Endothelial cell of umbilical vein (primary cell): Measurements from ENCODE around the gene APMAP. TPM values are rescaled to one million over a fixed set of nuclear protein-coding genes. Genes with fewer than 3 reads are reported as not detected.

Experiments
- BruUV-seq: library from RNA; stranded (reverse); fragments of 400-500 nt; replicated peaks from 2 replicates; lab custom pipeline; 2021; lab: Mats Ljungman, UMichigan
- CTCF ChIA-PET: fragments of 300-600, 350-600 bp; sonication (Branson Sonifier 250); formaldehyde crosslinking; loops from one replicate; lab custom pipeline; 2021; ENCODE audit warnings: antibody characterized with exemption, inconsistent platforms; lab: Charles Lee
- POLR2A ChIA-PET: fragments of 300-600, 350-600 bp; sonication (Branson Sonifier 250); formaldehyde crosslinking; loops from one replicate; lab custom pipeline; 2021; ENCODE audit warnings: antibody characterized with exemption, inconsistent platforms; lab: Charles Lee
- DNase-seq: peaks from one replicate; pipeline ENCODE4 v3.0.0-alpha.2; 2011; ENCODE audit warnings: low read depth, low spot score
- FAIRE-seq: peaks from 2 replicates; lab custom pipeline; 2011; peaks lifted over from hg19 to GRCh38; lab: Jason Lieb, UNC
- H2AFZ ChIP-seq: 2 replicates; pipeline ENCODE4 v1.6.0; 2012; ENCODE audit warnings: low read depth, low read length, control low read depth, inconsistent platforms
- H3K27ac ChIP-seq: 2 replicates; pipeline ENCODE4 v1.5.1; 2011; ENCODE audit warnings: low read depth, mild to moderate bottlenecking, control low read depth, low read length, moderate library complexity; ENCODE audit not compliant: insufficient read depth
- H3K27me3 ChIP-seq, 2 experiments: 2 replicates each; pipeline versions ENCODE4 v1.6.0 to v1.6.1; 2011; ENCODE audit warnings: low read length in 2 of 2, mixed read lengths in 1 of 2; ENCODE audit not compliant: control insufficient read depth in 2 of 2, insufficient read depth in 2 of 2
- H3K36me3 ChIP-seq, 2 experiments: 2 replicates in 1 of 2; 3 replicates in 1 of 2; pipeline ENCODE4 v1.5.1; 2011; ENCODE audit warnings: low read length in 2 of 2, mild to moderate bottlenecking in 1 of 2, moderate library complexity in 1 of 2; ENCODE audit not compliant: control insufficient read depth in 2 of 2, insufficient read depth in 2 of 2; ENCODE audit errors: extremely low read depth in 1 of 2
- H3K4me1 ChIP-seq: 3 replicates; pipeline ENCODE4 v1.5.1; 2011; ENCODE audit warnings: mild to moderate bottlenecking, low read length; ENCODE audit not compliant: control insufficient read depth, insufficient read depth; ENCODE audit errors: extremely low read depth
- H3K4me2 ChIP-seq: 2 replicates; pipeline ENCODE4 v1.6.1; 2011; ENCODE audit warnings: low read length, control low read depth, mixed read lengths; ENCODE audit not compliant: insufficient read depth
- H3K4me3 ChIP-seq, 3 experiments: fragments of 200-600 bp in 1 of 3; sonication (generic), shearing (Covaris generic) in 1 of 3; replicated peaks in 1 of 3; 2 replicates each; pipeline ENCODE4 v1.5.1; 2011 to 2016; ENCODE audit warnings: control low read depth in 3 of 3, low read length in 3 of 3, mild to moderate bottlenecking in 2 of 3, inconsistent platforms in 1 of 3, low read depth in 1 of 3, moderate library complexity in 1 of 3; ENCODE audit not compliant: insufficient read depth in 1 of 3
- H3K79me2 ChIP-seq: 2 replicates; pipeline ENCODE4 v1.6.0; 2012; ENCODE audit warnings: low read length, inconsistent platforms; ENCODE audit not compliant: control insufficient read depth, insufficient read depth
- H3K9ac ChIP-seq: replicated peaks from 2 replicates; pipeline ENCODE3; 2011; ENCODE audit warnings: low read length, control low read depth; ENCODE audit not compliant: insufficient read depth; ENCODE audit errors: extremely low read depth
- H3K9me1 ChIP-seq: replicated peaks from 3 replicates; pipeline ENCODE4 v1.6.0; 2011; ENCODE audit warnings: mild to moderate bottlenecking, low read length; ENCODE audit not compliant: control insufficient read depth, insufficient read depth; ENCODE audit errors: extremely low read depth
- H3K9me3 ChIP-seq: replicated peaks from 2 replicates; pipeline ENCODE4 v1.5.1; 2012; ENCODE audit warnings: low read length, inconsistent platforms; ENCODE audit not compliant: control insufficient read depth, insufficient read depth
- H4K20me1 ChIP-seq: replicated peaks from 2 replicates; pipeline ENCODE3; 2011; ENCODE audit warnings: mild to moderate bottlenecking, low read length; ENCODE audit not compliant: control insufficient read depth, insufficient read depth; ENCODE audit errors: extremely low read depth
- EZH2 ChIP-seq: IDR thresholded peaks from 2 replicates; pipeline ENCODE4 v1.6.1; 2012; ENCODE audit warnings: borderline replicate concordance, low read depth, mild to moderate bottlenecking, moderate library complexity, low read length, inconsistent platforms; ENCODE audit not compliant: severe bottlenecking
- FOS ChIP-seq: IDR thresholded peaks from 2 replicates; pipeline ENCODE4 v1.6.1; 2011; ENCODE audit warnings: mild to moderate bottlenecking, low read length, moderate library complexity, borderline replicate concordance; ENCODE audit not compliant: insufficient read depth
- GATA2 ChIP-seq: IDR thresholded peaks from 2 replicates; pipeline ENCODE4 v1.7.0; 2011; ENCODE audit warnings: low read depth, mild to moderate bottlenecking, moderate library complexity, mixed read lengths, low read length; ENCODE audit not compliant: insufficient read length, insufficient read depth
- JUN ChIP-seq: IDR thresholded peaks from 2 replicates; pipeline ENCODE4 v1.6.1; 2011; ENCODE audit warnings: borderline replicate concordance, low read depth; ENCODE audit not compliant: insufficient read length, insufficient read depth
- MYC ChIP-seq: IDR thresholded peaks from one replicate; pipeline ENCODE4 v1.6.1; 2011; ENCODE audit warnings: mild to moderate bottlenecking, low read depth, low read length
- POLR2A ChIP-seq: IDR thresholded peaks from 2 replicates; pipeline ENCODE4 v1.6.1; 2012; ENCODE audit warnings: low read depth, mild to moderate bottlenecking, control low read depth, low read length
- POLR2AphosphoS5 ChIP-seq: IDR thresholded peaks from 2 replicates; pipeline ENCODE4 v1.6.1; 2012; ENCODE audit warnings: low read depth, mild to moderate bottlenecking, control low read depth, low read length, moderate library complexity; ENCODE audit not compliant: insufficient read depth
- dilution Hi-C: fragments of 300-500 bp; cut with MboI; formaldehyde crosslinking; loops from one replicate; pipeline ENCODE4 v1.15.0; 2019; ENCODE audit warnings: low sequenced_read_pairs; ENCODE audit not compliant: extremely low pct_ligation_motif_present
- intact Hi-C: fragments of 100-400 bp; cut with micrococcal nuclease; formaldehyde crosslinking; loops from one replicate; pipeline ENCODE4 v1.10.0; 2022
- polyA plus RNA-seq, 4 experiments: library from polyadenylated mRNA; depleted of rRNA in 3 of 4; stranded (reverse) in 3 of 4; unstranded in 1 of 4; fragments of >200 nt; gene quantifications; 2 replicates each; pipeline versions ENCODE4 v1.2.1 to v1.2.3, GENCODE V29; 2011 to 2012; ENCODE audit warnings: missing spikeins in 1 of 4
- total RNA-seq: library from RNA; stranded (reverse); gene quantifications from 2 replicates; pipeline ENCODE4 v1.2.3, GENCODE V29; 2021
- TF ChIP-seq, protein P1 (sequence below), 2 donors: IDR thresholded peaks; 1 replicate in 1 of 2; 2 replicates in 1 of 2; pipeline ENCODE4 v1.5.1; 2011; ENCODE audit warnings: low read length in 2 of 2, mild to moderate bottlenecking in 2 of 2, moderate library complexity in 2 of 2, control low read depth in 1 of 2, inconsistent platforms in 1 of 2, low read depth in 1 of 2; ENCODE audit not compliant: insufficient read depth in 1 of 2; ENCODE audit errors: extremely low read depth in 1 of 2
- TF ChIP-seq, protein P2 (sequence below): IDR thresholded peaks from 2 replicates; pipeline ENCODE4 v1.6.1; 2011; ENCODE audit not compliant: insufficient read depth, insufficient read length

Gene APMAP
- total and polyA plus RNA-seq, 2 donors (not counting 3 experiments of a cell fraction or from before 2014, with no cell fraction given): 80.7 to 110 TPM

DNA sequence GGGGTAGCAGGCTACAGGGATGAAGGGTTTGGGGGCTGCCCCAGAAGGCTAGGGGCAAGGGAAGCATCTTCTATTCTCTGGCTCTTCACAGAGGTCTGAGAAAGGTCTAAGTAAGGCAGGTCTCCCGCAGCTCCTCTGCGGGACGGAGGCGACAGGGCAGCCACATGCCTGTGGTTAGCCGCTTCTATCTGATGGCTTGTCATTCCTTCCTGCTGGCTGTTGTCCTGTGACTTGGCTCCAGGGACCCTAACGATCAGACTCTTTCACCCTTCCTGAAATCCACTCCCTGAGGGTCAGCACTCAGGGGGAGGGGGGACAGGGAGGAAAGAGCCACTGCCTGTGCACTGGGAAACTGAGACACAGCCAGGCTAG is 42.8 kb downstream of the APMAP start:
- DNase-seq: no peak
- dilution Hi-C loops: no loop called here
- BruUV-seq: no TSS peak
- no peak overlapping the region for H3K9ac ChIP-seq
- no peaks in the 10 kb centered on the region for H3K36me3 ChIP-seq
- no peak for TF ChIP-seq FOS
- TF ChIP-seq, protein P1, sequence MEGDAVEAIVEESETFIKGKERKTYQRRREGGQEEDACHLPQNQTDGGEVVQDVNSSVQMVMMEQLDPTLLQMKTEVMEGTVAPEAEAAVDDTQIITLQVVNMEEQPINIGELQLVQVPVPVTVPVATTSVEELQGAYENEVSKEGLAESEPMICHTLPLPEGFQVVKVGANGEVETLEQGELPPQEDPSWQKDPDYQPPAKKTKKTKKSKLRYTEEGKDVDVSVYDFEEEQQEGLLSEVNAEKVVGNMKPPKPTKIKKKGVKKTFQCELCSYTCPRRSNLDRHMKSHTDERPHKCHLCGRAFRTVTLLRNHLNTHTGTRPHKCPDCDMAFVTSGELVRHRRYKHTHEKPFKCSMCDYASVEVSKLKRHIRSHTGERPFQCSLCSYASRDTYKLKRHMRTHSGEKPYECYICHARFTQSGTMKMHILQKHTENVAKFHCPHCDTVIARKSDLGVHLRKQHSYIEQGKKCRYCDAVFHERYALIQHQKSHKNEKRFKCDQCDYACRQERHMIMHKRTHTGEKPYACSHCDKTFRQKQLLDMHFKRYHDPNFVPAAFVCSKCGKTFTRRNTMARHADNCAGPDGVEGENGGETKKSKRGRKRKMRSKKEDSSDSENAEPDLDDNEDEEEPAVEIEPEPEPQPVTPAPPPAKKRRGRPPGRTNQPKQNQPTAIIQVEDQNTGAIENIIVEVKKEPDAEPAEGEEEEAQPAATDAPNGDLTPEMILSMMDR (IDR thresholded peaks at IDR 0.05; ENCODE audit: extremely low read depth in 1 of 2, insufficient read depth in 1 of 2, low read depth in 1 of 2, low read length in 2 of 2): no peak
- no peak for TF ChIP-seq EZH2
- no peak for TF ChIP-seq JUN
- TF ChIP-seq POLR2AphosphoS5: no peak
- TF ChIP-seq POLR2A: no peak
- TF ChIP-seq MYC: no peak
- TF ChIP-seq, protein P2, sequence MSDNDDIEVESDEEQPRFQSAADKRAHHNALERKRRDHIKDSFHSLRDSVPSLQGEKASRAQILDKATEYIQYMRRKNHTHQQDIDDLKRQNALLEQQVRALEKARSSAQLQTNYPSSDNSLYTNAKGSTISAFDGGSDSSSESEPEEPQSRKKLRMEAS: no peak
- TF ChIP-seq GATA2: no peak
- intact Hi-C loops: no loop called here
- no peak overlapping the region for H2AFZ ChIP-seq
- no peak overlapping the region for H3K4me3 ChIP-seq
- ChIA-PET CTCF (interaction anchor here (0.8 to 1.0 kb wide), 2 partner anchors 18 to 20 kb away, joined by 3 read pairs; no protein-coding TSS in a partner anchor), POLR2A (no interaction called here)
- H3K27me3 ChIP-seq: no peaks in the 10 kb centered on the region
- FAIRE-seq: no peak
- no peak overlapping the region for H3K27ac ChIP-seq
- no peak overlapping the region for H3K4me2 ChIP-seq
- H4K20me1 ChIP-seq: no peaks in the 10 kb centered on the region
- H3K9me3 ChIP-seq: no peaks in the 10 kb centered on the region
- no peaks in the 10 kb centered on the region for H3K9me1 ChIP-seq
- no peaks in the 10 kb centered on the region for H3K79me2 ChIP-seq
- no peaks in the 10 kb centered on the region for H3K4me1 ChIP-seq
